HepG2 (cell line): Measurements from ENCODE around the gene CFAP61. TPM values are rescaled to one million over a fixed set of nuclear protein-coding genes. Genes with fewer than 3 reads are reported as not detected.

Experiments used
- ATAC-seq: fragments of 200-7000 bp; cut with Tn5 transposase; 3 replicates; pipeline ENCODE4 v1.9.1; 2020; ENCODE audit warnings: mild to moderate bottlenecking, moderate library complexity
- BruUV-seq: library from RNA; stranded (reverse); fragments of 400-500 nt; replicated peaks from 2 replicates; lab custom pipeline; 2021; lab: Mats Ljungman, UMichigan
- CTCF ChIA-PET: fragments of 300-600 bp; formaldehyde crosslinking; extraction: SDS; loops from one replicate; lab custom pipeline; 2021; ENCODE audit warnings: low total read pairs, inconsistent platforms, low intra/inter-chr PET ratio; lab: Yijun Ruan, JAX
- POLR2A ChIA-PET: fragments of 350-600 bp; sonication (Branson Sonifier 250); formaldehyde crosslinking; loops from one replicate; lab custom pipeline; 2020; ENCODE audit warnings: antibody characterized with exemption, inconsistent platforms; lab: Yijun Ruan, JAX
- DNase-seq: peaks from one replicate; pipeline ENCODE4 v3.0.0-alpha.2; 2015; ENCODE audit warnings: low spot score
- FAIRE-seq: peaks from 3 replicates; lab custom pipeline; 2011; peaks lifted over from hg19 to GRCh38; lab: Jason Lieb, UNC
- H2AFZ ChIP-seq: one replicate; pipeline ENCODE4 v1.6.1; 2011; ENCODE audit warnings: low read length, inconsistent platforms
- H3K27ac ChIP-seq: fragments of 300-600 bp; 3 replicates; pipeline ENCODE4 v1.8.0; 2011; ENCODE audit warnings: mixed run types, mild to moderate bottlenecking, mixed read lengths, low read length, inconsistent platforms; ENCODE audit not compliant: insufficient read depth; ENCODE audit errors: extremely low read length
- H3K27me3 ChIP-seq, 2 experiments: fragments of 200-600 bp in 1 of 2; 2 replicates in 1 of 2; 3 replicates in 1 of 2; pipeline versions ENCODE4 v1.6.0 to v1.8.0; 2011; ENCODE audit warnings: low read length in 2 of 2, mild to moderate bottlenecking in 2 of 2, moderate library complexity in 2 of 2, inconsistent platforms in 1 of 2; ENCODE audit not compliant: insufficient read depth in 2 of 2, control insufficient read depth in 1 of 2
- H3K36me3 ChIP-seq, 2 experiments: fragments of 200-600 bp in 1 of 2; replicated peaks in 1 of 2; 2 replicates in 1 of 2; 3 replicates in 1 of 2; pipeline versions ENCODE4 v1.5.1 to v1.8.0; 2011; ENCODE audit warnings: low read length in 2 of 2, inconsistent platforms in 1 of 2; ENCODE audit not compliant: insufficient read depth in 2 of 2, control insufficient read depth in 1 of 2
- H3K4me1 ChIP-seq: 2 replicates; pipeline ENCODE4 v1.5.1; 2012; ENCODE audit warnings: low read length, inconsistent platforms; ENCODE audit not compliant: insufficient read depth
- H3K4me2 ChIP-seq: 2 replicates; pipeline ENCODE4 v1.6.0; 2011; ENCODE audit warnings: low read depth, low read length, inconsistent platforms
- H3K4me3 ChIP-seq, 3 experiments: fragments of 200-600 bp in 1 of 3; sonication (generic), shearing (Covaris generic) in 1 of 3; replicated peaks in 1 of 3; 2 replicates each; pipeline ENCODE4 v1.5.1; 2011 to 2016; ENCODE audit warnings: low read length in 3 of 3, inconsistent platforms in 2 of 3, low read depth in 2 of 3, mild to moderate bottlenecking in 2 of 3, control low read depth in 1 of 3, mixed read lengths in 1 of 3; ENCODE audit not compliant: insufficient read depth in 1 of 3
- H3K79me2 ChIP-seq: one replicate; pipeline ENCODE4 v1.6.1; 2011; ENCODE audit warnings: low read length, inconsistent platforms; ENCODE audit not compliant: insufficient read depth
- H3K9ac ChIP-seq: 2 replicates; pipeline ENCODE4 v1.6.0; 2011; ENCODE audit warnings: mild to moderate bottlenecking, low read depth, low read length, inconsistent platforms; ENCODE audit not compliant: insufficient read depth
- H3K9me3 ChIP-seq: 2 replicates; pipeline ENCODE4 v1.5.1; 2012; ENCODE audit warnings: mild to moderate bottlenecking, low read length
- H4K20me1 ChIP-seq: 2 replicates; pipeline ENCODE4 v1.6.0; 2011; ENCODE audit warnings: inconsistent platforms, mild to moderate bottlenecking, low read length, moderate library complexity; ENCODE audit not compliant: insufficient read depth
- CEBPB ChIP-seq: IDR thresholded peaks from 2 replicates; pipeline ENCODE4 v1.6.1; 2011; ENCODE audit warnings: low read depth, low read length, improper control_type of control experiment, borderline replicate concordance
- PBX3 ChIP-seq: sonication (generic); formaldehyde crosslinking; IDR thresholded peaks from 2 replicates; pipeline ENCODE4 v1.8.1; 2023; ENCODE audit warnings: missing genetic modification reagents, inconsistent platforms, borderline replicate concordance
- RARA ChIP-seq: IDR thresholded peaks from 2 replicates; pipeline ENCODE4 v1.6.1; 2016; ENCODE audit warnings: missing genetic modification reagents, missing compliant biosample characterization
- TAF1 ChIP-seq: sonication (generic); formaldehyde crosslinking; IDR thresholded peaks from 2 replicates; pipeline ENCODE4 v1.4.0; 2020; ENCODE audit warnings: missing genetic modification reagents
- ZBTB8A ChIP-seq: sonication (generic); formaldehyde crosslinking; IDR thresholded peaks from 2 replicates; pipeline ENCODE4 v1.4.0; 2020; ENCODE audit warnings: mild to moderate bottlenecking, low read depth, missing genetic modification reagents, borderline replicate concordance
- ZC3H13 ChIP-seq: sonication (generic); formaldehyde crosslinking; IDR thresholded peaks from 2 replicates; pipeline ENCODE4 v1.8.1; 2023; ENCODE audit warnings: mild to moderate bottlenecking, missing genetic modification reagents, moderate library complexity
- ZFY ChIP-seq: sonication (generic); formaldehyde crosslinking; IDR thresholded peaks from 2 replicates; pipeline ENCODE4 v1.4.0; 2020; ENCODE audit warnings: missing genetic modification reagents
- ZNF18 ChIP-seq: sonication (generic); formaldehyde crosslinking; IDR thresholded peaks from 2 replicates; pipeline ENCODE4 v1.8.0; 2022; ENCODE audit warnings: mild to moderate bottlenecking, missing genetic modification reagents; ENCODE audit not compliant: insufficient replicate concordance
- ZNF382 ChIP-seq: sonication (generic); formaldehyde crosslinking; IDR thresholded peaks from 2 replicates; pipeline ENCODE4 v1.5.0; 2020; ENCODE audit warnings: missing genetic modification reagents, mild to moderate bottlenecking, borderline replicate concordance
- ZNF546 ChIP-seq: sonication (generic); formaldehyde crosslinking; conservative IDR thresholded peaks from 2 replicates; pipeline ENCODE4 v1.8.1; 2023; ENCODE audit warnings: mild to moderate bottlenecking, missing genetic modification reagents
- ZNF652 ChIP-seq: IDR thresholded peaks from 2 replicates; pipeline ENCODE4 v1.6.1; 2016; ENCODE audit warnings: low read depth, borderline replicate concordance
- ZNF710 ChIP-seq: sonication (generic); formaldehyde crosslinking; IDR thresholded peaks from 2 replicates; pipeline ENCODE4 v1.5.0; 2020; ENCODE audit warnings: mild to moderate bottlenecking, missing genetic modification reagents, borderline replicate concordance
- WGBS: methylation state at CpG from one replicate; pipeline ENCODE4 v1.1.6; 2017; ENCODE audit warnings: low lambda C conversion rate; 5-methylcytosine and 5-hydroxymethylcytosine counted together
- in situ Hi-C: cut with HindIII; loops from 2 replicates; pipeline ENCODE4 v1.10.0; 2017; ENCODE audit warnings: low pct_unique_long_range_greater_than_20kb; ENCODE audit not compliant: extremely low pct_ligation_motif_present
- intact Hi-C: fragments of 100-400 bp; cut with micrococcal nuclease; formaldehyde crosslinking; loops from one replicate; pipeline ENCODE4 v1.10.0; 2022; ENCODE audit not compliant: unreplicated experiment
- polyA plus RNA-seq, 8 experiments: library from polyadenylated mRNA; depleted of rRNA in 3 of 8; stranded (reverse) in 7 of 8; unstranded in 1 of 8; fragments of >200 nt; fragmentation: Illumina TruSeq in 4 of 8; extraction: Trizol in 4 of 8; gene quantifications; 2 replicates each; pipeline versions ENCODE4 v1.2.1 to v1.2.3, GENCODE V29; 2011 to 2016; ENCODE audit warnings: low read depth in 4 of 8, missing spikeins in 1 of 8, mixed read lengths in 1 of 8; ENCODE audit not compliant: insufficient read depth in 1 of 8
- total RNA-seq, 5 experiments: library from RNA; depleted of rRNA; stranded (reverse); fragments of >200 nt; fragmentation: Illumina TruSeq; extraction: Trizol; gene quantifications; 2 replicates each; pipeline ENCODE4 v1.2.3, GENCODE V29; 2016; ENCODE audit warnings: low read depth in 1 of 5

Gene CFAP61
- total and polyA plus RNA-seq, 2 of the 13 experiments (the other 11 are each of a cell fraction or from before 2014, with no cell fraction given): 0.27 TPM; not detected in 1

- H3K4me3 ChIP-seq: no peak overlapping the region
- H3K27ac ChIP-seq: no peak overlapping the region
- no peak for FAIRE-seq
- no peak for ATAC-seq
- ChIA-PET POLR2A (no interaction called here), CTCF (no interaction called here)
- H4K20me1 ChIP-seq: no peaks in the 10 kb centered on the region
- H3K4me1 ChIP-seq: peaks cover 12% of the 10 kb centered on the region; the same call in 1 of the 2 replicates
- no peak overlapping the region for H3K9ac ChIP-seq
- TF ChIP-seq ZFY (CRISPR knock-in tag): no peak
- no peak for TF ChIP-seq ZNF18 (CRISPR knock-in tag)
- TF ChIP-seq, all 625 proteins: peak for 0
- no peak overlapping the region for H3K4me2 ChIP-seq
- BruUV-seq: no TSS peak
- H2AFZ ChIP-seq: no peak overlapping the region
- H3K9me3 ChIP-seq: no peaks in the 10 kb centered on the region
- in situ Hi-C loops: no loop called here
- no peaks in the 10 kb centered on the region for H3K27me3 ChIP-seq
- DNase-seq: no peak
- intact Hi-C loops: no loop called here
- WGBS: 44% methylated on average over 4 of the region's 4 CpGs
- no peaks in the 10 kb centered on the region for H3K36me3 ChIP-seq
- H3K79me2 ChIP-seq: no peaks in the 10 kb centered on the region
Measured at GRCh38 chr20:20293141-20293540, 240.8 kb downstream of the CFAP61 start.

- DNase-seq (no peak), FAIRE-seq (no peak), ATAC-seq (no peak)
- Histone ChIP-seq H3K9ac (no peak overlapping the region), H3K79me2 (no peaks in the 10 kb centered on the region), H3K36me3 (no peaks in the 10 kb centered on the region), H2AFZ (no peak overlapping the region), H3K9me3 (no peaks in the 10 kb centered on the region), H3K27me3 (0 out of 5 replicates have a peak, but pooled peaks cover 0 to 3% of the 10 kb centered on the region in 2 experiments), H3K4me1 (peaks cover 12% of the 10 kb centered on the region; the same call in 1 of the 2 replicates), H3K4me2 (no peak overlapping the region), H4K20me1 (no peaks in the 10 kb centered on the region), H3K27ac (no peak overlapping the region), H3K4me3 (no peak overlapping the region)
- CTCF ChIA-PET: no interaction called here
- intact Hi-C loops: no loop called here
- no TSS peak for BruUV-seq
- POLR2A ChIA-PET: no interaction called here
- in situ Hi-C loops: no loop called here
- WGBS: 11% methylated on average over 7 of the region's 7 CpGs
- TF ChIP-seq ZNF546 (CRISPR knock-in tag): no peak
- no peak for TF ChIP-seq ZC3H13 (CRISPR knock-in tag)
- TF ChIP-seq ZNF652 (CRISPR knock-in tag): no peak
- no peak for TF ChIP-seq TAF1
- no peak for TF ChIP-seq CEBPB
- no peak for TF ChIP-seq ZNF710 (CRISPR knock-in tag)
- TF ChIP-seq PBX3 (CRISPR knock-in tag): no peak
- TF ChIP-seq ZNF382: no peak
- no peak for TF ChIP-seq RARA (CRISPR knock-in tag)
- TF ChIP-seq ZBTB8A: no peak
Measured at GRCh38 chr20:20293691-20294385, 241.5 kb downstream of the CFAP61 start.
